Spinal cord (tissue), 10 donors: ENCODE results near the gene ADGRL3. TPM values are rescaled to one million over a fixed set of nuclear protein-coding genes. Genes with fewer than 3 reads are reported as not detected.
"Not testable (repeated sequence)": the region's sequence is repeated elsewhere in the genome, so short reads cannot be mapped to it uniquely, and the experiment has no call there.

Experiments used
- DNase-seq, 6 donors: peaks; one replicate each; pipeline versions ENCODE4 v3.0.0 to v3.0.0-alpha.2; 2013 to 2015; ENCODE audit warnings: low spot score in 6 of 6, low read depth in 4 of 6
- H3K27ac ChIP-seq: one replicate; pipeline ENCODE4 v1.5.1; 2013; ENCODE audit warnings: low read depth, low read length, control low read depth
- H3K27me3 ChIP-seq: one replicate; pipeline ENCODE4 v1.6.1; 2013; ENCODE audit warnings: low read length; ENCODE audit not compliant: control insufficient read depth, insufficient read depth
- H3K36me3 ChIP-seq: one replicate; pipeline ENCODE4 v1.6.1; 2013; ENCODE audit warnings: low read length; ENCODE audit not compliant: control insufficient read depth, insufficient read depth
- H3K4me1 ChIP-seq: one replicate; pipeline ENCODE4 v1.6.1; 2013; ENCODE audit warnings: low read length; ENCODE audit not compliant: control insufficient read depth, insufficient read depth
- H3K4me3 ChIP-seq: one replicate; pipeline ENCODE4 v1.5.1; 2013; ENCODE audit warnings: low read depth, low read length, control low read depth
- H3K9me3 ChIP-seq: one replicate; pipeline ENCODE4 v1.6.1; 2013; ENCODE audit warnings: low read length; ENCODE audit not compliant: control insufficient read depth, insufficient read depth
- WGBS: methylation state at CpG from one replicate; pipeline ENCODE4 v1.1.5; 2013; ENCODE audit warnings: missing lambda C conversion rate; ENCODE audit not compliant: insufficient coverage; 5-methylcytosine and 5-hydroxymethylcytosine counted together
- polyA plus RNA-seq, 2 donors: library from polyadenylated mRNA; unstranded; fragments of 120-200 nt; gene quantifications; one replicate each; pipeline ENCODE4 v1.2.1, GENCODE V29; 2013; ENCODE audit not compliant: insufficient read length in 2 of 2
- total RNA-seq, 2 donors: library from RNA; depleted of rRNA in 1 of 2; stranded (reverse); fragments of 120-200 nt in 1 of 2; fragments of >200 nt in 1 of 2; gene quantifications; one replicate each; pipeline versions ENCODE4 v1.2.3 to v1.2.4, GENCODE V29; 2013 to 2014
- donor health status: healthy.

The ADGRL3 gene
- total and polyA plus RNA-seq, 4 donors = 76.2 to 220 (median 114) TPM

- WGBS = no CpG with 5 or more reads among the region's 2 CpGs
- Histone ChIP-seq H3K36me3 (no peaks in the 10 kb centered on the region), H3K27me3 (no peaks in the 10 kb centered on the region), H3K4me1 (no peaks in the 10 kb centered on the region), H3K4me3 (no peak overlapping the region), H3K27ac (no peak overlapping the region), H3K9me3 (no peaks in the 10 kb centered on the region)
- peak in 1 of 6 donors; percentile 27 for DNase-seq
These were observed 624.3 kb downstream of the ADGRL3 start for GRCh38 chr4:61824454-61824853.

DNA sequence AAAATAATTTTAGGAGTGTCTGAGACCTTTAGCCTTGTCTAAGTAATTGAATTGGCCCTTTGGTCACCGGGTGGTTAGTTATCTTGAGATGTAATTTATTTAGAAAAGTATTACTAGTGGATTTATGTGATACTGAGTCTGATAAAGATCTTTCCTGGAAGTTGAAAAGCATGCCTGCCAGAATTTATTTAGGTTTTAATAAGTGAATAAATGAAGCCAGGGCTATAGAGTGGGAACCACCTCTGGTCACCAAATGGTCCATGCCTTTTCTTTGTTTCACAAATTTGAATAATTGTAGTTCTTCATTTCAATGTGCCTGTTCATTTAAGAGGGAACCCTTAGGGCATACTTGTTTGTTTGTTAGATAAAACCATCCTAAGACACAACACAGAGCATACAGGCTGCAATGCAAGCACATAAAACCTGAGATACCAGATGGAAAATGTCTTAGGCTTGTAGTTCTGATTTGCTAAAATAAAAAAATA is 627.8 kb downstream of the ADGRL3 start:
- no peak overlapping the region for H3K27ac ChIP-seq
- H3K4me1 ChIP-seq = no peaks in the 10 kb centered on the region
- H3K4me3 ChIP-seq = no peak overlapping the region
- 38% methylated on average over 1 of the region's 1 CpG for WGBS
- peak in 1 of 6 donors; percentile 59 for DNase-seq
- H3K36me3 ChIP-seq = no peaks in the 10 kb centered on the region
- H3K9me3 ChIP-seq = no peaks in the 10 kb centered on the region
- H3K27me3 ChIP-seq = no peaks in the 10 kb centered on the region

GRCh38 chr4:61828960-61829359 is 628.8 kb downstream of the ADGRL3 start:
- no peak for DNase-seq
- H3K9me3 ChIP-seq = no peaks in the 10 kb centered on the region
- no peaks in the 10 kb centered on the region for H3K36me3 ChIP-seq
- no peak overlapping the region for H3K27ac ChIP-seq
- no peak overlapping the region for H3K4me3 ChIP-seq
- WGBS = no CpG with 5 or more reads among the region's 3 CpGs
- H3K4me1 ChIP-seq = no peaks in the 10 kb centered on the region
- H3K27me3 ChIP-seq = no peaks in the 10 kb centered on the region

DNA sequence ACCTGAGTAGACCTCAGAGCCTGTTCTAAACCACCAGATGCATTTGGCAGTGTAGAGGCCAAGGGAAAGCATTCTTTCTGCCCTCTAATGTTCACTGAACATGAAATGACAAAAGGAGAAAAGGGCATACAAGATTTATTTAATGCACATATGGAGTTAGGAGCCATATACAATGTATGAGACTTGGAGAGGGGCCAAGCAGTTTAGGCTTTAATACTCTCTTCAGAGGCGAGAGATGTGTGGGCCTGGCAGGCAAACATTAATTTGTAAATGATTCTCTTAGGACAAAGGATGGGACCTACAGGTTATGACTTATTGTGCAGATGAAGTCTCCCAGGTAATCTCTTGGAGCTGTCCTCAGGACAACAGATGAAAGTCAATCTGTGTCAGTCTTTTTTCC is 631.9 kb downstream of the ADGRL3 start:
- H3K27ac ChIP-seq = no peak overlapping the region
- DNase-seq = no peak
- WGBS = 42% methylated on average over 1 of the region's 1 CpG
- H3K4me3 ChIP-seq = no peak overlapping the region
- no peaks in the 10 kb centered on the region for H3K9me3 ChIP-seq
- no peaks in the 10 kb centered on the region for H3K36me3 ChIP-seq
- H3K4me1 ChIP-seq = no peaks in the 10 kb centered on the region
- H3K27me3 ChIP-seq = no peaks in the 10 kb centered on the region

- H3K4me3 ChIP-seq = no peak overlapping the region
- no peak for DNase-seq
- no peak overlapping the region for H3K27ac ChIP-seq
- H3K9me3 ChIP-seq = no peaks in the 10 kb centered on the region
- H3K4me1 ChIP-seq = no peaks in the 10 kb centered on the region
- H3K27me3 ChIP-seq = no peaks in the 10 kb centered on the region
- no CpG with 5 or more reads among the region's 2 CpGs for WGBS
- H3K36me3 ChIP-seq = no peaks in the 10 kb centered on the region
These were observed 637.3 kb downstream of the ADGRL3 start for GRCh38 chr4:61837395-61837794.

GRCh38 chr4:61838072-61838471 is 637.9 kb downstream of the ADGRL3 start:
- no peaks in the 10 kb centered on the region for H3K4me1 ChIP-seq
- H3K4me3 ChIP-seq = no peak overlapping the region
- no peaks in the 10 kb centered on the region for H3K27me3 ChIP-seq
- H3K27ac ChIP-seq = no peak overlapping the region
- no peak for DNase-seq
- H3K36me3 ChIP-seq = no peaks in the 10 kb centered on the region
- no peaks in the 10 kb centered on the region for H3K9me3 ChIP-seq

- Histone ChIP-seq H3K27ac (no peak overlapping the region), H3K4me1 (no peaks in the 10 kb centered on the region), H3K9me3 (no peaks in the 10 kb centered on the region), H3K36me3 (no peaks in the 10 kb centered on the region), H3K27me3 (no peaks in the 10 kb centered on the region), H3K4me3 (no peak overlapping the region)
- no CpG with 5 or more reads among the region's 3 CpGs for WGBS
- peak in 1 of 6 donors; percentile 61 for DNase-seq
These were observed 641.6 kb downstream of the ADGRL3 start for GRCh38 chr4:61841714-61842113.

- H3K4me3 ChIP-seq = no peak overlapping the region
- WGBS = no CpG with 5 or more reads among the region's 3 CpGs
- DNase-seq = no peak
- H3K27me3 ChIP-seq = no peaks in the 10 kb centered on the region
- H3K36me3 ChIP-seq = no peaks in the 10 kb centered on the region
- no peaks in the 10 kb centered on the region for H3K4me1 ChIP-seq
- H3K9me3 ChIP-seq = no peaks in the 10 kb centered on the region
- no peak overlapping the region for H3K27ac ChIP-seq
These were observed 651.0 kb downstream of the ADGRL3 start for GRCh38 chr4:61851126-61851525.

DNA sequence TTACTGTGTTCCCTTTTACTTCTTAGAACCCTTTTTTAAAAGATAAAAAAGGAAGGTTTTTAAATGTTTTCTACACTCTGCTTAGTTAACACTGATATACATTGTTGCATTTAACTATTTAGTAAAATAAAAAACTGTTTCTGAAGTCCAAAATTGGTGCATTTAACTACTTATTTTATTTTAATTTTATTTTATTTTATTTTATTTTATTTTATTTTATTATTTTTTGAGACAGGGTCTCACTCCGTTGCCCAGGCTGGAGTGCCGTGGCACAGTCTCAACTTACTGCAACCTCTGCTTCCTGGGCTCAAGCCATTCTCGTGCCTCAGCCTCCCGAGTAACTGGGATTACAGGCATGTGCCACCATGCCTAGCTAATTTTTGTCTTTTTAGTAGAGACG is 652.0 kb downstream of the ADGRL3 start:
- not testable (repeated sequence) for H3K9me3 ChIP-seq, H3K27ac ChIP-seq, H3K36me3 ChIP-seq, H3K4me1 ChIP-seq, DNase-seq, H3K27me3 ChIP-seq, H3K4me3 ChIP-seq
- WGBS = 100% methylated on average over 5 of the region's 5 CpGs

DNA sequence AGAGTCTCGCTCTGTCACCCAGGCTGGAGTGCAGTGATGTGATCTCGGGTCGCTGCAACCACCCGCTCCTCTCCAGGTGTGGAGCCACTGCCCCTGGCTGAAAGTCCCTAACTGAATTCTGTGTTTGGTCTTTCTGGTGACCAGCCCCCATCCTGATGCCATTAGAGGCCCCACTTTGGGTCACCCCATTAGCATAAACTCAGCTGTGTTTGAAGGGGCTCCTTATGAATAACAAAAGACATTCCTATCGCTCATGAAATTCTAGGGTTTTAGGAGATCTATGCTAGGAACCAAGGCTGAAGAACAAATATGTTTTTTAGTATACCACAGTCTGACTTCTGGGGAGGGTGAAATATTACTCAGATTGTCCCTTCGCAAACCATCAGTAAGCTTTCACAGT is 652.9 kb downstream of the ADGRL3 start:
- no peak overlapping the region for H3K4me3 ChIP-seq
- DNase-seq = no peak
- H3K27ac ChIP-seq = no peak overlapping the region
- no peaks in the 10 kb centered on the region for H3K4me1 ChIP-seq
- H3K9me3 ChIP-seq = no peaks in the 10 kb centered on the region
- H3K27me3 ChIP-seq = no peaks in the 10 kb centered on the region
- WGBS = 82% methylated on average over 4 of the region's 6 CpGs
- H3K36me3 ChIP-seq = no peaks in the 10 kb centered on the region
